NK-92 treated with Interleukin-12 subunit alpha and Interleukin-12 subunit beta, amount 100 ng/mL, for 24 hours (cell line): Measurements from ENCODE around the gene FBXO22.
"Not testable (repeated sequence)": the region's sequence is repeated elsewhere in the genome, so short reads cannot be mapped to it uniquely, and the experiment has no call there.

ENCODE experiments used
- DNase-seq: peaks from one replicate; lab custom pipeline; 2025; lab: John Stamatoyannopoulos, UW

The FBXO22 gene

DNA sequence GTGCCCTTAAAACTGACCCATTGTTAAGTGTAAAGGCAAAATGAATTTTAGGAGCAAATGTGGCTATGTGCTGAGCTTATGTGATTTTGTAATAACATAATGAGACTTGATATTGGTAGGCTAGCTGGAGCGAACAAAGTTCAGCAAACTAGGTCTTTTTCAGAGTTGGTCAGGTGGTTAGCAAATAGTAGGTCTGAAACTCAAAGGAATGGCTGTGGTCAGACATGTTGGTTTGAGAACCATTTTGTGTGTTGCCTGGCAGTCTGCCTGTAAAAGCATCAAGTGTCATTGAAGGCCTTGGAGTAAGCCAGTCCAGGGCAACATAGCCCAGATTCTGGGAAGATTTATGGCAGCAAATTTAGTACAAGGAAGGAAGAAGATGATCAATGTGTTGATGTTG is 16.4 kb downstream of the FBXO22 start:
- DNase-seq, result no peak

DNA sequence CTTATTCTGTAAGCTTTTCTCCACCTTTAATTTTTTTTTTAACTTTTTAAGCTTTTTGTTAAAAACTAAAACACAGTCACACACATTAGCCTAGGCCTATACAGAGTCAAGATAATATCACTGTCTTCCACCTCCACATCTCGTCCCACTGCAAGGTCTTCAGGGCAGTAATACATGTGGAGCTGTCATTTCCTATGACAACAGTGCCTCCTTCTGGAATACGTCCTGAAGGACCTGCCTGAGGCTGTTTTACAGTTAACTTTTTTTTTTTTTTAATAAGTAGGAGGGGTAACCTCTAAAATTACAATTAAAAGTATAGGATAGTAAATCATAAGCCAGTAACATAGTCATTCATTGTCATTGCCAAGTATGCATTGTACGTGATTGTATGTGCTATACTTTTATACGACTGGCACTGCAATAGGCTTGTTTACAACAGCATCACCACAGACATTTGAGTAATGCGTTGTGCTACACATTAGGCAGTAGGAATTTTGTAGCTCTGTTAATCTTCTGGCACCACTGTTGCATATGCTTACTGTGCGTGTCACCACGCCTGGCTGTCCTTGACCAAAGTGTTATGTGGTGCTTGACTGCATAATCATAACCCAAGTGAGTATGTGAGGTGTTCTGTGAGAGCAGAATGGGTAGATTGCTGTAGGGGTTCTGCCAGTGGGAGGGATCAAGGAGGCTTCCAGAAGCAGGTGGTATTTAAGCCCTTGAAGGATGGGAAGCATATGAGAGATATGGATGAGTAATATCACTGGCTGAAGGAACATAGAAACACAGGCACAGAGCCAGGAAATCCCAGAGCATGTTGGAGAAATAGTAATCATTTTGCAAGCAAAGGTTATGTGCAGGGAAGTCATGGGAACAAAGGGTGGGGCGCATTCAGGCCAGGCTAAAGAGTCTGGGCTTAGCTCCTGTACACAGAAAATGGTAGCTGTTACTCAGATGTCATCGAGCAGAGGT is 18.3 kb downstream of the FBXO22 start:
- no peak for DNase-seq

DNA sequence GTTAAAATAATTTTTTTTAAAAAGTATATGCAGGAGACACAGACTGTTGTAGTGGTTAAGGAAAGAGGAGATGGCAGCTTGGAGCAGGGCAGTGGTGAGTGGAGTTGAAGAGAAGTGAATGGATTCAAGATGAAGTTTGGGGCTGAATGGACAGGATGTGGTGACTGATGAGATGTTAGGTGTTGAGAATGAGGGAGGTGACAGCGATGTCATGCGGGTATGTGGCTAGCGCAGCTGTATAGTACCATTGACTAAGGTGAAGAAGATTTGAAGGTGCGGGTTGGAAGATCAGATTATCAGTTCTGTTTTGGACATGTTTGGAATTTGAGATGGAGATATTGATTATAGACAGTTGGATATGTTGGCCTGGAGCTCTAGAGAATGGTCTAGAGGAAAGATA is 20.1 kb downstream of the FBXO22 start:
- no peak for DNase-seq

DNA sequence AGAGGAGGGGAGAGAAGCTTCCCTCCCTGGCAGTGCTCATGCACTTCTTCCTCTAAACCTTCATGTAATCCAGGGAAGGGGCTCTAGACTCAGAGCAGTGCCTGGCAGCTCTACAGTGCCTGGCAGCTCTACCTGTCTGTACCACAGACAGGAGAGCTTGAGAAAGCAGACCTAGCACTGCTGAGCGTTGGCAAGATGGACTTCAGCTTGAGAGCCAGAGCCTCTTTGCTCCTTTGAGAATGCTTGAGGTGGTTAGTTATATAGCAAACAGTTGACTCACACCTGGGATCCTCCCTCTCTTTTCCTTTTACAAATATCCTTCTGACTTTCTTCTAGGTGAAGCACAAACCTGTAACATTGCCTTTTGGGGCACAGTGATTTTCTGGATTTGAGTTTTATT is 20.9 kb downstream of the FBXO22 start:
- DNase-seq, result no peak

DNA sequence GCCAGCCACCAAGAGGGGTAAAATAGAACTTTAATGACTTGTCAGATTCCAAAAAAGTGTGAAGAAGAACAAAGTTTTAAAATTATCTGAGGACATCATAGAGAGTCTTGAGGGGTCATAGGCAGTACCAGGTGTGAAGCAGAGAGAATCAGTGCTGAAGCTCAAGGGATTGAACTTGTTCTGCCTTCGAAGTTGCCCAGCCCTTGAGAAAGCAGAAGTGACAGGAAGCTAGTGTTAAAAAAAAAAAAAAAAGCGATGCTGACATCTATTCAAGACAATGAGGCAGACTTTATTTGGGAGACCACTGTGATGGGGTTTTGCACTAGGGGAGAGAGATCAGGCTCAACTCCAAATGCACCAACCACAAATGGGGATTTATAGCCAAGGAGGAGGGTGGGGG is 21.8 kb downstream of the FBXO22 start:
- DNase-seq, result no peak

DNA sequence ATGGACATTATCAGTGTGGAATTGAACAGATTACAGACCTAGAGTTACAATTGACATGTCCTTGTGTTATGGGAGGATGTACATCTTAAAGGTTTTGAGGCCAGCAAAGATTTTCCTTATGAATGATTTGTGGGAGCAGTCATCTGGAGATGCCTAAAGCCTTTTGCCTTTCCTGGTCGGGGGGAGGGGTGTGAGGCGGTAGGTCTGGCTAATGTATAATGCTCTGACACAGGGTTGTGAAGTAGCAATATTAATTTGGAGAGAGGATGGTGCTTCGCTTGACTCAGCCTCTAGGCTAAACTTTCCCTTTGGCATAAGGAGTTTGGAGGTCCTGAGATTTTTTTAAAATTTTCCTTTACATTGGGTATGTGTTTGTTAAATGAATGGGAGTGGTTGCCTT is 23.3 kb downstream of the FBXO22 start:
- DNase-seq, result no peak

DNA sequence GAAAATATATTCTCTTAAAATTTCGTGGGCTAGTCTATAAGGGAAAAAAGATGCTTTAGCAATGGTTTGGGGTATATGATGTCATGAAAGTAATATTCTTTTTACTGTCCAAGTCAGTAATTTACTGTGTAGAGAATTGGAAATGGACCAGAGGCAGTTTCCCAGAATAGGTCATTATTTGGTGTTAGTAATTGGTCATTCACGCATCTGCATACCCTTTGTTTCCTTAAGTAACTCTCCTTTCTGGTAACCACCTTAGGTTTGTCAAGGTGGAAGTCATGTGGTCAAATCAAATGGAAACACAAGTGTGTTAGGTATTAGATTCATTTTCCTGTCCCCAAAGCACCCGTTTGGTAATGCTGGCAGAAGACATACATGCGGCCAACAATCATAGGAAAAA is 23.9 kb downstream of the FBXO22 start:
- DNase-seq, result no peak

DNA sequence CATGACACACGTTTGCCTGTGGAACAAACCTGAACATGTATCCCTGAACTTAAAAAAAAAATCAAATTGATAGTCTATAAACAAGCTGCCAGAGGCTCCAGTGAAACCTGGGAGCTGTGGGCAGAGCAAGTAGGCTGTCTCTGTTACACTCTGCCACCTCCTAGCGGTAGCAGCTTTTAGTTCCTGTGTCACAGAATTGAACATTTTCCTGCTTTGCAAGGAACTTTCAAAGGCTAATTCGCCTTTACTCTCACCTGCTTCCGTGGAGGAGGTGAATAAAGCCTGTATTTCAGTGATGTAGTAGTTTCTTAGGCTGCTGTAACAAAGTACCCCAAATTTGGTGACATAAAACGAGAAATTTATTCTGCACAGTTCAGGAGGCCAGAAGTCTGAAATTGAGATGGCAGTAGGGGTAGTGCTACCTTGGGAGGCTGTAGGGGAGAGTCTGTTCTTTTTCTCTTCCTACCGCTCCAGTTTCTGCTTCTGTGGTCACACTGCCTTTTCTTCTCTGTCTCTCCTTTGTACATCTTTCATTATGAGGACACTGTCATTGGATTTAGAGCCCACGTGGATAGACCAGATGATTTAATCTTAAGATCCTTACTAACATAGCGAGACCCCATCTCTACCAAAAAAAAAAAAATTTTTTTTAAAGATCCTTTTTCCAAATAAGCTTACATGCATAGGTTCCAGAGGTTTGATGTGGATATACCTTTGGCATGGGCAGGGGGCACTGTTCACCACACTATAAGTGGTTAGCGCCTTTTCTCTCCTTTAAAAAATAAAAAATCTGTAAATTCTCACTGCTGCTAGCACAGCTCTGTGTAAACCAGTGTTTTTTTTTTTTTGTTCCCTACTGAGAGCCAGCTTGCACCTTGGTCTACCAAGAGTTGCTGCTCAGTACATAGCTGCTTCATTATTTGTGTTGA is 25.3 kb downstream of the FBXO22 start:
- DNase-seq, result no peak

DNA sequence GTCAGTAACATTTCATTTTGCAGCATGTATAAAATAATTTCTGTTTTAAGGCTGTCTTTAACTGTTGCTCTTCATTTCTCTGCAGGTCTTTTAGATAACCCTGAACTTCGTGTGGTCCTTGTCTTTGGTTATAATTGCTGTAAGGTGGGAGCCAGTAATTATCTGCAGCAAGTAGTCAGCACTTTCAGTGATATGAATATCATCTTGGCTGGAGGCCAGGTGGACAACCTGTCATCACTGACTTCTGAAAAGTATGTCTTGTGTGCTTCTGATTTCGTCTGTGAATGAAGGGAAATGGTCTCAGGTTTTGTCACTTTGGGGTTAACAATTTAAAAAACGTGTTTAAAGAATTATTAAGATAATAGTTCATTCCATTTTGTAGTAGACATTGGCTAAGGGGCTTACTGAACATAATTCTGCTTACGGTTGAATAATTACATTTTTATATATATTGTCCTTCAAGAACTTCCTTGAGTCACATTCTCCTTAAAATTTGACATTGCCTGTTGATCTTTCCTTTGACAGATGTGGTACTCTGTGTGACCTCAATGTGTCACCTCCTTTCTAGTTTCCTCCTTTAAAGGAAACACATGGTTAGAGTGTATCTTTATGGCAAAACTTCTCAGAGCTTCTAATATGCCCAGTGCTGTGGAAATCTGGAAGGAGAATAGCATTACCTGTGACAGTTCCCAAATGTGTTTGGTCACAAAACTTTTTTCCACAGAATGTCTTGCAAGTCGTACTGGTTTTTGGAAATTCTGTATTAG is 26.3 kb downstream of the FBXO22 start:
- no peak for DNase-seq

DNA sequence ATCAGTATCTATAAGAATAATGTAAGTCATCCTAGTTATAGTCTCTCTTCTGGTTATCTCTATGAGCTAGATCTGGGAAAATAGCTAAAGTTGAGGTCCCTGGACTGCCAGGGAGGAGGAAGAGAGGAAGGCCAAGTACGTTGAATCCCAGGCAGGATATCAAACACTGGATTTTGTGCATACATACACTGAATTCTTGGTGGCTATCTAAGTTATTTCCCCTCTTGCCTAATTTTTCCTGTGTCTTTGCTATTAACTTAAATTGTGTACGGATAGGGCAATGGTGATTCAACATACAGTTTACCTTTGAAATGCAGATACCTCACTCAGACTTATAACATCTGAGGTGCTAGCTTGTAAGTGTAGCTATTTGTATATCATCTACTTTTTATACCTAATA is 27.2 kb downstream of the FBXO22 start:
- DNase-seq, result no peak

DNA sequence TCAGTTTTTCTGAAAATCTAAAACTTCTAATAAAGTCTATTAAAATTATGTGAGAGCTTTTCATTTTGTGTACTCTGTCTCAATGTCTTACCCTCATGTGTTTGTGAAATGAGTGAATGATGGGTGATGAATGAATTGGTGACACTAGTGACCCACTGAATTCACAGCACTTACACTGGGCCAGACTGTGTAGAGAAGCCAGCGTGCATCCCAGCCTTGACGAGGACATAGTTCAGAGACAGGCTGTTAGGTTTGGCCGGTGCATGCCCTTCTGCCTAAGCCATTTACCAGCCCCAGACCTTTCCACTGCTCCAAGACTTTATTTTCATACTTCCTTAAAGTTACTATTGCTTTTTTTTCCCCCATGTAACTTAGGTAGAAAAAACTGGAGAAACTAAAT is 38.8 kb downstream of the FBXO22 start:
- no peak for DNase-seq

DNA sequence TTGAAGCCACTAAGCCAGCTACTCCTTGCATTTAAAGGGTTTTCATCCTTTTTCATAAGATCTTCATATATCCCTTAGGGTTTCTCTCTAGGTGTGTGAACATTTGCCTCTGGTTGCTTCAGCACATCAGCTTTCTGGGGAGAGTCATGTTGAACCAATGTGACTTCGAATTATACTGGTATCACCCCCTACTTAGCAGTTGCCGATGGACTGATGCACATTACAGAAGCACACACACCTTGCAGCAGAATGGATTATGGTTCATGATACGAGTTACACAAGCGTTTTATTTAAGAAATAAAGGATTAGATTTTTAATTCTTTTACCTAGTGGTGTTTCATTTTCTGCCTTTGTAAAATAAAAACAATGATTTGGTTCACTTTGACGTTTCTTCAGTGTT is 39.6 kb downstream of the FBXO22 start:
- no peak for DNase-seq

DNA sequence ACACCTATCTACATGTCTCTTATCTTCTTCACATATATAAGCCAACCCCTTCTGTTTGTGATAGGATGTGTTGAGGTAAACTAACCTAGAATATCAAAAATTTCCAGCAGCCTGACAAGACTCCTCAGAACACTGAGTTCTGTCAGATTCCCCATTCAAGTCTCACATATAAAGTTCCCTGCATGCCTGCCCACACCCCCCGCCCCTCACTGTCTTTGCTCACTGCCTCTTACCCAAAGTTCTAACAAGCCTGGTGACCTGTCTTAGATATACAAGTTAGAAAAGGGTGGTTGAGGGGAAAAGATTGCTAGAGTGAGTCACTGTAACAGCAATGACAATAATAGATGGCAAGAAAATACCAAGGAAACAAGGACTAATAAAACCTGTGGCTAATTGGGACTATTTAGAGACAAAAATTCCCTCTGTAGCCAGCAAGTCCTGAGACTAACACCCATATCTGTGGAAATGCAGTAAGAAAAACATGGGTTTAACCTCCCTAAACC is 40.1 kb downstream of the FBXO22 start:
- DNase-seq, result no peak

DNA sequence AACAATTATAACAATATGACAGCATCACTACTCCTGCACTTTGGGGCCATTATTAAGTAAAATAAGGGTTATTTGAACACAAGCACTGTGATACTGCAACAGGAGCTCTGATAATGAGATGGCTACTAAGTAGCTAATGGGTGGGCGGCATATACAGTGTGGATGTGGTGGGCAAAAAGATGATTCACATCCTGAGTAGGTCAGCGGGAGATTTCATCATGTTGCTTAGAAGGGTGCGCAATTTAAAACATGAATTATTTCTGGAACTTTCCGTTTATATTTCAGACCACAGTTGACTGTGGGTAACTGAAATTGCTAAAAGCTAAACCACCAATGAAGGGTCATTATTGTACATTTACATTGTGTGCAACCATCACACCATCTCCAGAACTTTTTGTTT is 42.3 kb downstream of the FBXO22 start:
- DNase-seq, result peak; percentile 20

DNA sequence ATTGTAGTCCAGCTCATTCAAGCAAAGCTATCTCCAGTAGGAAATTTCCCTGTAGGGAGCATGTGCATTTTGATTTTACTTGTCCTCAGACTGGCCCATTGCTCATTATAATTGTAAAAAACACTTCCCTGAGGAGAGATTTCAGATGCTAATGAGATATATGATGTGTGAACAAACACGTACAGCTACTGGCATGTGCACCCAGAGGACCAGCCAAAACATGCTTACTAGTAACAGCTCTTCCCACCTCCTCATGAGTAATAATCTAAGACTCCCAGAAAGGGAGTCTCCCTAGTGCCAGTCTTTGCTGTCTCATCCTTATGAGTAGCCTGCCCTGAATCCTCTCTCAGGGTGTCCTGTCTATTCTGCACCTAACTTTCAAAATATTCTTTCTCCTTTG is 43.4 kb downstream of the FBXO22 start:
- DNase-seq, result no peak

DNA sequence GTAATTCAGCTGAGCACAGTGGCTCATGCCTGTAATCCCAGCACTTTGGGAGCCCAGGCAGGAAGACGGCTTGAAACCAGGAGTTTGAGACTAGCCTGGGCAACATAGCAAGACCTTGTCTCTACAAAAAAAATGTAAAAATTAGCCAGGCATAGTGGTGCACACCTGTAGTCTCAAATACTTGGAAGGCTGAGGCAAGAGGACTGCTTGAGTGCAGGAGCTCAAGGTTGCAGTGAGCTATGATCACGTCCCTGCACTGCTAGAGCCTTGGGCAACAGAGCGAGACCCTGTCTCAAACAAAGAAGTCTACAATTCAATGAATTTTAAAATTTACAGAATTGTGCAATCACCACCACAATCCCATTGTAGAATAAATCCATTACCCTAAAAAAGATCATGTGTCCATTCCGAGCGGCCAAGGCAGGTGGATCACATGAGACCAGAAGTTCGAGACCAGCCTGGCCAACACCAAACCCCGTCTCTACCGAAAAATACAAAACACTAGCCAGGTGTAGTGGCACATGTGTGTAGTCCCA is 45.2 kb downstream of the FBXO22 start:
- DNase-seq, result no peak

DNA sequence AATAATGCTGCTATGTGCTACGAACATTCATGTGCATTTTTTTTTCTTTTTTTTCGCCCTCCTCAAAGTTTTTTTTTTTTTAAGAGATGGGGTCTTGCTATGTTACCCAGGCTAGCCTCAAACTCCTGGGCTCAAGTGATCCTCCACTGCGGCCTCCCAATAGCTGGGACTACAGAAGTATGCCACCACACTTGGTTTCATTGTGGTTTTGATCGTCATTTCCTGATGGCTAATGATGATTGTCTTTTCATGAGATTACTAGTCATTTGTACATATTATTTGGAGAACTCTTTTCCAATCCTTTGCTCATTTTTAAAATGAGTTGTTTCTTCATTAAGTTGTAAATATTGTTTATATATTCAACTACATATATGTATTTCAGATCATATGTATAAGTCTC is 48.8 kb downstream of the FBXO22 start:
- no peak for DNase-seq

DNA sequence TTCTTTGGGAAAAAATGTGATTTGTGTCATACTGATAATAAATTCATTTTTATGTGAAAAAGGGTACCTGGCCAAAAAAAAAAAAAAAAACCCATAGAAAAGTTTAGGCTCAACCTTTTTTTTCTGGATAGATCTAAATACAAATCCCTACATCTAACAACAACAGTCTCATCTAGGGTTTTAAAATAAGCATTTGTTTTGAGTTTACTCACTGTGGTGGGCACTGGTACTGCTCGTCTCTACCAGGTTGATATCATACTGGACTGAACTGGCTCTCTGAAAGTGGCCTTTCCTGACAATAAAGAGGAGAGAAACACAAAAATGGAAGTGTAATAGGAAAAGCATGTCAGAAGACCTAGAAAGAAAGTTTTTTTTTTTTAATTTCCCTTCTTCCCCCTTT is 52.0 kb downstream of the FBXO22 start:
- DNase-seq, result no peak

DNA sequence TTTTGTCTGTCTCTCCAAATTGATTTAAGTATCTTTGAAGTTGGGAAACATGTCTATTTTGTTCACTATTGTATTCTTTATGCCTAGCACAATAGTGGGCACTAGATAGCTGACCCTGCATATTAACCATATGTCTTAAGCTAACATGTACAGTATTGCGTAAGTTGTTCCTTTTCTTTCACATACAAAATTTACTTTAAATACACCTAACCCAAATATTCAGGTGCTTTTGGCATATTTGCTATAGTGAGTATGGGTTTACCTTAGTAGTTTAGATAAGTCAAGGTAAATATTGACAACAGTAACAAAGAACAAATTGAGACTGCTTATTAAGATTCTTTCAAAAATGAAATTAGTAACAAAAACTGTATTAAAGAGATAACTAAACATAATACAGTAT is 57.7 kb downstream of the FBXO22 start:
- DNase-seq, result no peak

DNA sequence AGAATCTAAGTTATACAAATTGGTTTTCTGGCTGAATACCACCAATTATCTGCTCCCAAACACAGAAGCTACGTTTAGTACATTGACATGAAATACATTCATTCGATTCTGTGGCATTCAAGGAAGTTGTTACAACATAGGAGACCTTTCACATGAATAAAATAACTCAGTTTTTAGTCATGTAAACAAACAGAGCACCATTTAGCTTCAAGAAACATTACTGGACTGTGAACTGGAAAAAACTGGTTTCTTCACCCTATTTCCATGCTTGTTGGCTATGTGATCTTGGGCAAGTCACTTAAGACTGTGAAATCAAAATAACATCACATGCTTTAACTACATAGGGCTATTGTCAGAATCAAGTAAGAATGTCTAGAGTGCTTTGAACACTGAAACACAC is 62.4 kb downstream of the FBXO22 start:
- no peak for DNase-seq

DNA sequence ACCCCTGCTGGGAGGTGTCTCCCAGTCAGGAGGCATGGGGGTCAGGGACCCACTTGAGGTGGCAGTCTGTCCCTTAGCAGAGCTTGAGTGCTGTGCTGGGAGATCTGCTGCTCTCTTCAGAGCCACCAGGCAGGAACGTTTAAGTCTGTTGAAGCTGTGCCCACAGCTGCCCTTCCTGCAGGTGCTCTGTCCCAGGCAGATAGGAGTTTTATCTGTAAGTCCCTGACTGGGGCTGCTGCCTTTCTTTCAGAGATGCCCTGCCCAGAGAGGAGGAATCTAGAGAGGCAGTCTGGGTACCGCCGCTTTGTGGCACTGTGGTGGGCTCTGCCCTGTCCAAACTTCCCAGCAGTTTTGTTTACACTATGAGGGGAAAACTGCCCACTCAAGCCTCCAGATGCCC is 73.1 kb downstream of the FBXO22 start:
- not testable (repeated sequence) for DNase-seq
